ENCODE data around the gene GIPC2.
"Not testable (repeated sequence)": the region's sequence is repeated elsewhere in the genome, so short reads cannot be mapped to it uniquely, and the experiment has no call there.

Gene GIPC2

GRCh38 chr1:78045926-78046778 lies at the start of gene GIPC2:
Gene GIPC2 (plus strand): TSS chr1:78045966. CDS start chr1:78046095, 129 bp downstream.
- DNase-seq = no peak

- no peak for DNase-seq
These were observed 49.0 kb upstream of the GIPC2 start for GRCh38 chr1:77996734-77997133.

GRCh38 chr1:78000536-78000935 lies 45.2 kb upstream of the GIPC2 start:
- not testable (repeated sequence) for DNase-seq

- no peak for DNase-seq
These were observed 42.6 kb upstream of the GIPC2 start for GRCh38 chr1:78003070-78003746.

GRCh38 chr1:78003882-78004718 lies 41.7 kb upstream of the GIPC2 start:
- peak; percentile 87 for DNase-seq

GRCh38 chr1:78004719-78005447 lies 40.9 kb upstream of the GIPC2 start, which contains the start of gene DNAJB4:
Gene DNAJB4 (plus strand): TSS chr1:78004939. CDS start chr1:78005111, 172 bp downstream.
- DNase-seq = peak; percentile 99

- DNase-seq = no peak
These were observed 40.4 kb upstream of the GIPC2 start for GRCh38 chr1:78005448-78005722.

- peak; percentile 86 for DNase-seq
These were observed 40.0 kb upstream of the GIPC2 start for GRCh38 chr1:78005755-78006154.

GRCh38 chr1:78006521-78006920 lies 39.2 kb upstream of the GIPC2 start:
- DNase-seq = no peak

GRCh38 chr1:78007677-78008341 lies 38.0 kb upstream of the GIPC2 start:
- DNase-seq = no peak

- DNase-seq = peak; percentile 29
These were observed 36.5 kb upstream of the GIPC2 start for GRCh38 chr1:78009276-78009675.

GRCh38 chr1:78009836-78010235 lies 35.9 kb upstream of the GIPC2 start:
- peak; percentile 33 for DNase-seq

- DNase-seq = no peak
These were observed 34.7 kb upstream of the GIPC2 start for GRCh38 chr1:78011050-78011449.

- no peak for DNase-seq
These were observed 30.6 kb upstream of the GIPC2 start for GRCh38 chr1:78015148-78015547.

- DNase-seq = no peak
These were observed 26.7 kb upstream of the GIPC2 start for GRCh38 chr1:78019024-78019423.

GRCh38 chr1:78021134-78021533 lies 24.6 kb upstream of the GIPC2 start:
- not testable (repeated sequence) for DNase-seq

GRCh38 chr1:78029793-78030192 lies 16.0 kb upstream of the GIPC2 start:
- no peak for DNase-seq

GRCh38 chr1:78032996-78033796 lies 12.6 kb upstream of the GIPC2 start:
- DNase-seq = no peak

GRCh38 chr1:78033797-78034172 lies 12.0 kb upstream of the GIPC2 start:
- no peak for DNase-seq

GRCh38 chr1:78035121-78035520 lies 10.6 kb upstream of the GIPC2 start:
- DNase-seq = no peak

GRCh38 chr1:78036450-78036849 lies 9.3 kb upstream of the GIPC2 start:
- DNase-seq = no peak

Data from HCEC 1CT (cell line).